ENCODE data around the gene RAB38.

Gene RAB38

GRCh38 chr11:88174709-88175568 is at the start of gene RAB38:
RAB38 (minus strand) TSS chr11:88175443; CDS start chr11:88175384, 59 bp downstream.
- DNase-seq (ENCODE audit: low spot score) = peak; percentile 61

GRCh38 chr11:88213406-88213805 is 38.2 kb upstream of the RAB38 start:
- DNase-seq (ENCODE audit: low spot score) = no peak

- DNase-seq (ENCODE audit: low spot score) = no peak
Measured at GRCh38 chr11:88212300-88212699, 37.1 kb upstream of the RAB38 start.

- no peak for DNase-seq (ENCODE audit: low spot score)
Measured at GRCh38 chr11:88208745-88209144, 33.5 kb upstream of the RAB38 start.

GRCh38 chr11:88206751-88207150 is 31.5 kb upstream of the RAB38 start:
- no peak for DNase-seq (ENCODE audit: low spot score)

GRCh38 chr11:88204353-88204752 is 29.1 kb upstream of the RAB38 start:
- no peak for DNase-seq (ENCODE audit: low spot score)

GRCh38 chr11:88203604-88204003 is 28.4 kb upstream of the RAB38 start:
- DNase-seq (ENCODE audit: low spot score) = peak; percentile 4

GRCh38 chr11:88202498-88202897 is 27.3 kb upstream of the RAB38 start:
- no peak for DNase-seq (ENCODE audit: low spot score)

- DNase-seq (ENCODE audit: low spot score) = no peak
Measured at GRCh38 chr11:88196393-88196792, 21.1 kb upstream of the RAB38 start.

- DNase-seq (ENCODE audit: low spot score) = no peak
Measured at GRCh38 chr11:88195908-88196307, 20.7 kb upstream of the RAB38 start.

GRCh38 chr11:88194990-88195389 is 19.7 kb upstream of the RAB38 start:
- no peak for DNase-seq (ENCODE audit: low spot score)

- no peak for DNase-seq (ENCODE audit: low spot score)
Measured at GRCh38 chr11:88193278-88193677, 18.0 kb upstream of the RAB38 start.

GRCh38 chr11:88188932-88189253 is 13.7 kb upstream of the RAB38 start:
- DNase-seq (ENCODE audit: low spot score) = no peak

GRCh38 chr11:88188251-88188931 is 13.1 kb upstream of the RAB38 start:
- DNase-seq (ENCODE audit: low spot score) = no peak

GRCh38 chr11:88183233-88183632 is 8.0 kb upstream of the RAB38 start:
- no peak for DNase-seq (ENCODE audit: low spot score)

- no peak for DNase-seq (ENCODE audit: low spot score)
Measured at GRCh38 chr11:88181776-88182175, 6.5 kb upstream of the RAB38 start.

GRCh38 chr11:88179971-88180629 is 4.9 kb upstream of the RAB38 start:
- DNase-seq (ENCODE audit: low spot score) = no peak

- no peak for DNase-seq (ENCODE audit: low spot score)
Measured at GRCh38 chr11:88179141-88179540, 3.9 kb upstream of the RAB38 start.

GRCh38 chr11:88178191-88178590 is 2.9 kb upstream of the RAB38 start:
- no peak for DNase-seq (ENCODE audit: low spot score)

- no peak for DNase-seq (ENCODE audit: low spot score)
Measured at GRCh38 chr11:88175569-88176075, 379 bp upstream of the RAB38 start.

- DNase-seq (ENCODE audit: low spot score) = no peak
Measured at GRCh38 chr11:88173956-88174355, 1.3 kb downstream of the RAB38 start.

GRCh38 chr11:88171982-88172381 is 3.3 kb downstream of the RAB38 start:
- peak; percentile 10 for DNase-seq (ENCODE audit: low spot score)

- no peak for DNase-seq (ENCODE audit: low spot score)
Measured at GRCh38 chr11:88170673-88171072, 4.6 kb downstream of the RAB38 start.
